Measurements from ENCODE around the gene TTC27. TPM values are rescaled to one million over a fixed set of nuclear protein-coding genes. Genes with fewer than 3 reads are reported as not detected.

The TTC27 gene
- polyA plus RNA-seq, 1 donor (not counting 4 experiments of a cell fraction or from before 2014, with no cell fraction given): 28.7 TPM

GRCh38 chr2:32678825-32679224, 51.0 kb downstream of the TTC27 start:
- Histone ChIP-seq H3K9me1 (ENCODE audit: control insufficient read depth, extremely low read depth, insufficient read depth, low read length) (no peaks in the 10 kb centered on the region), H3K9me3 (ENCODE audit: control insufficient read depth, low read depth, low read length) (no peaks in the 10 kb centered on the region), H3K27me3 (ENCODE audit: control insufficient read depth, extremely low read depth, insufficient read depth, low read length) (no peaks in the 10 kb centered on the region), H4K20me1 (ENCODE audit: control insufficient read depth, extremely low read depth, insufficient read depth, low read length) (no peaks in the 10 kb centered on the region), H3K27ac (ENCODE audit: control insufficient read depth, insufficient read depth, low read length) (no peak overlapping the region), H3K4me2 (ENCODE audit: control insufficient read depth, extremely low read depth, insufficient read depth, low read depth, low read length) (no peak overlapping the region), H3K9ac (ENCODE audit: control insufficient read depth, extremely low read depth, insufficient read depth, low read length) (no peak overlapping the region), H3K79me2 (ENCODE audit: control insufficient read depth, insufficient read depth, low read length) (no peaks in the 10 kb centered on the region), H3K36me3 (ENCODE audit: control insufficient read depth in 2 of 2, extremely low read depth in 1 of 2, insufficient read depth in 2 of 2, low read length in 2 of 2) (peaks cover 0 to 3% of the 10 kb centered on the region in 2 experiments), H2AFZ (ENCODE audit: control insufficient read depth, low read length) (no peak overlapping the region), H3K4me1 (ENCODE audit: control insufficient read depth, extremely low read depth, insufficient read depth, low read length) (no peaks in the 10 kb centered on the region), H3K4me3 (ENCODE audit: control insufficient read depth in 2 of 3, extremely low read depth in 1 of 3, insufficient read depth in 2 of 3, low read depth in 1 of 3, low read length in 3 of 3) (no peak overlapping the region)
- DNase-seq (ENCODE audit: low read depth, low spot score) (no peak), FAIRE-seq (no peak)
- dilution Hi-C loops (cut with MboI; ENCODE audit: extremely low pct_ligation_motif_present, low sequenced_read_pairs): no loop called here
- TF ChIP-seq, protein P1, sequence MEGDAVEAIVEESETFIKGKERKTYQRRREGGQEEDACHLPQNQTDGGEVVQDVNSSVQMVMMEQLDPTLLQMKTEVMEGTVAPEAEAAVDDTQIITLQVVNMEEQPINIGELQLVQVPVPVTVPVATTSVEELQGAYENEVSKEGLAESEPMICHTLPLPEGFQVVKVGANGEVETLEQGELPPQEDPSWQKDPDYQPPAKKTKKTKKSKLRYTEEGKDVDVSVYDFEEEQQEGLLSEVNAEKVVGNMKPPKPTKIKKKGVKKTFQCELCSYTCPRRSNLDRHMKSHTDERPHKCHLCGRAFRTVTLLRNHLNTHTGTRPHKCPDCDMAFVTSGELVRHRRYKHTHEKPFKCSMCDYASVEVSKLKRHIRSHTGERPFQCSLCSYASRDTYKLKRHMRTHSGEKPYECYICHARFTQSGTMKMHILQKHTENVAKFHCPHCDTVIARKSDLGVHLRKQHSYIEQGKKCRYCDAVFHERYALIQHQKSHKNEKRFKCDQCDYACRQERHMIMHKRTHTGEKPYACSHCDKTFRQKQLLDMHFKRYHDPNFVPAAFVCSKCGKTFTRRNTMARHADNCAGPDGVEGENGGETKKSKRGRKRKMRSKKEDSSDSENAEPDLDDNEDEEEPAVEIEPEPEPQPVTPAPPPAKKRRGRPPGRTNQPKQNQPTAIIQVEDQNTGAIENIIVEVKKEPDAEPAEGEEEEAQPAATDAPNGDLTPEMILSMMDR (optimal IDR thresholded peaks at IDR 0.05 in 1 of 3, IDR thresholded peaks at IDR 0.05 in 1 of 3, conservative IDR thresholded peaks at IDR 0.05 in 1 of 3; ENCODE audit: extremely low read depth in 1 of 3, insufficient read depth in 2 of 3, low read length in 3 of 3): no peak
- no peak for TF ChIP-seq EZH2 (IDR thresholded peaks at IDR 0.05; ENCODE audit: low read length)

GRCh38 chr2:32680942-32681341, 53.1 kb downstream of the TTC27 start:
- dilution Hi-C loops (cut with MboI; ENCODE audit: extremely low pct_ligation_motif_present, low sequenced_read_pairs): no loop called here
- H3K79me2 ChIP-seq (ENCODE audit: control insufficient read depth, insufficient read depth, low read length): no peaks in the 10 kb centered on the region
- peaks cover 0 to 3% of the 10 kb centered on the region in 2 experiments for H3K36me3 ChIP-seq (ENCODE audit: control insufficient read depth in 2 of 2, extremely low read depth in 1 of 2, insufficient read depth in 2 of 2, low read length in 2 of 2)
- no peak for DNase-seq (ENCODE audit: low read depth, low spot score)
- no peaks in the 10 kb centered on the region for H4K20me1 ChIP-seq (ENCODE audit: control insufficient read depth, extremely low read depth, insufficient read depth, low read length)
- H3K4me2 ChIP-seq (ENCODE audit: control insufficient read depth, extremely low read depth, insufficient read depth, low read depth, low read length): no peak overlapping the region
- H3K27me3 ChIP-seq (ENCODE audit: control insufficient read depth, extremely low read depth, insufficient read depth, low read length): no peaks in the 10 kb centered on the region
- no peak overlapping the region for H3K27ac ChIP-seq (ENCODE audit: control insufficient read depth, insufficient read depth, low read length)
- no peak for FAIRE-seq
- no peak for TF ChIP-seq EZH2 (IDR thresholded peaks at IDR 0.05; ENCODE audit: low read length)
- no peaks in the 10 kb centered on the region for H3K4me1 ChIP-seq (ENCODE audit: control insufficient read depth, extremely low read depth, insufficient read depth, low read length)
- H3K9ac ChIP-seq (ENCODE audit: control insufficient read depth, extremely low read depth, insufficient read depth, low read length): no peak overlapping the region
- H2AFZ ChIP-seq (ENCODE audit: control insufficient read depth, low read length): no peak overlapping the region
- no peak overlapping the region for H3K4me3 ChIP-seq (ENCODE audit: control insufficient read depth in 2 of 3, extremely low read depth in 1 of 3, insufficient read depth in 2 of 3, low read depth in 1 of 3, low read length in 3 of 3)
- no peaks in the 10 kb centered on the region for H3K9me3 ChIP-seq (ENCODE audit: control insufficient read depth, low read depth, low read length)
- H3K9me1 ChIP-seq (ENCODE audit: control insufficient read depth, extremely low read depth, insufficient read depth, low read length): no peaks in the 10 kb centered on the region

DNA sequence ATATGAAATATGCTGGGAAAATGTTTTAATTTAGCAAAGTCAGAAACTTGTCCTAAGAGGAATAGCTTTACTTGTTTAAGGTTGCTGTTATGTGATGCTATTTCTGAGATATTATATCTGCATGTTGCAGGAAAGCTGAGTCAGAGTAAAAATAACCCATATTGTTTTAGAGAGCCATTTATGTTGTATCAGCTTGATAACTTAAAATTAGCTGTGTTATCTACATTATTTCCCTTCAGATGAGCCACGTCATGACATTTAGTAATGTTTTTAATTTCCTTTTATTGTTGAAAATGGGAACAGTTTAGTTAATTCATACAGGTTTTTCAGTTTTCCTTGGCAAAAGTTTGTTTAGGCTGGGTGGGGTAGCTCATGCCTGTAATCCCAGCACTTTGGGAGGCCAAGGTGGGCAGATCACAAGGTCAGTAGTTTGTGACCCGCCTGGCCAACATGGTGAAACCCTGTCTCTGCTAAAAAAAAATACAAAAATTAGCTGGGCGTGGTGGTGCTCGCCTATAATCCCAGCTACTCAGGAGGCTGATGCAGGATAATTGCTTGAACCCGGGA, 55.8 kb downstream of the TTC27 start:
- TF ChIP-seq, protein P1 (optimal IDR thresholded peaks at IDR 0.05 in 1 of 3, IDR thresholded peaks at IDR 0.05 in 1 of 3, conservative IDR thresholded peaks at IDR 0.05 in 1 of 3; ENCODE audit: extremely low read depth in 1 of 3, insufficient read depth in 2 of 3, low read length in 3 of 3): no peak
- TF ChIP-seq EZH2 (IDR thresholded peaks at IDR 0.05; ENCODE audit: low read length): no peak
- Histone ChIP-seq H3K9me1 (ENCODE audit: control insufficient read depth, extremely low read depth, insufficient read depth, low read length) (no peaks in the 10 kb centered on the region), H3K36me3 (ENCODE audit: control insufficient read depth in 2 of 2, extremely low read depth in 1 of 2, insufficient read depth in 2 of 2, low read length in 2 of 2) (peaks cover 0 to 3% of the 10 kb centered on the region in 2 experiments), H3K4me1 (ENCODE audit: control insufficient read depth, extremely low read depth, insufficient read depth, low read length) (peaks cover 6% of the 10 kb centered on the region), H4K20me1 (ENCODE audit: control insufficient read depth, extremely low read depth, insufficient read depth, low read length) (no peaks in the 10 kb centered on the region), H3K79me2 (ENCODE audit: control insufficient read depth, insufficient read depth, low read length) (no peaks in the 10 kb centered on the region), H2AFZ (ENCODE audit: control insufficient read depth, low read length) (no peak overlapping the region), H3K9me3 (ENCODE audit: control insufficient read depth, low read depth, low read length) (no peaks in the 10 kb centered on the region), H3K4me2 (ENCODE audit: control insufficient read depth, extremely low read depth, insufficient read depth, low read depth, low read length) (no peak overlapping the region), H3K27me3 (ENCODE audit: control insufficient read depth, extremely low read depth, insufficient read depth, low read length) (no peaks in the 10 kb centered on the region), H3K9ac (ENCODE audit: control insufficient read depth, extremely low read depth, insufficient read depth, low read length) (no peak overlapping the region), H3K4me3 (ENCODE audit: control insufficient read depth in 2 of 3, extremely low read depth in 1 of 3, insufficient read depth in 2 of 3, low read depth in 1 of 3, low read length in 3 of 3) (no peak overlapping the region), H3K27ac (ENCODE audit: control insufficient read depth, insufficient read depth, low read length) (no peak overlapping the region)
- FAIRE-seq (no peak), DNase-seq (ENCODE audit: low read depth, low spot score) (no peak)
- dilution Hi-C loops (cut with MboI; ENCODE audit: extremely low pct_ligation_motif_present, low sequenced_read_pairs): no loop called here

Measured in keratinocyte (primary cell).